HEK293 (cell line): Measurements from ENCODE around the gene MISP.

ENCODE experiments used
- CTCF ChIP-seq: fragments of 450-650 bp; formaldehyde crosslinking; IDR thresholded peaks from 2 replicates; pipeline ENCODE4 v1.5.1; 2016; ENCODE audit warnings: missing biosample characterization, missing genetic modification characterization
- ZNF274 ChIP-seq, 2 experiments: fragments of 200-500 bp in 1 of 2; fragments of 450-650 bp in 1 of 2; sonication (Bioruptor generic) in 1 of 2; formaldehyde crosslinking in 1 of 2; IDR thresholded peaks; 2 replicates each; pipeline versions ENCODE4 v1.5.1 to v1.6.1; 2014 to 2016; ENCODE audit warnings: borderline replicate concordance in 1 of 2, inconsistent platforms in 1 of 2, low read length in 1 of 2, missing biosample characterization in 1 of 2, missing genetic modification characterization in 1 of 2
- ZNF791 ChIP-seq: fragments of 450-650 bp; formaldehyde crosslinking; IDR thresholded peaks from 2 replicates; pipeline ENCODE4 v1.5.1; 2016; ENCODE audit warnings: missing biosample characterization, missing genetic modification characterization

DNA sequence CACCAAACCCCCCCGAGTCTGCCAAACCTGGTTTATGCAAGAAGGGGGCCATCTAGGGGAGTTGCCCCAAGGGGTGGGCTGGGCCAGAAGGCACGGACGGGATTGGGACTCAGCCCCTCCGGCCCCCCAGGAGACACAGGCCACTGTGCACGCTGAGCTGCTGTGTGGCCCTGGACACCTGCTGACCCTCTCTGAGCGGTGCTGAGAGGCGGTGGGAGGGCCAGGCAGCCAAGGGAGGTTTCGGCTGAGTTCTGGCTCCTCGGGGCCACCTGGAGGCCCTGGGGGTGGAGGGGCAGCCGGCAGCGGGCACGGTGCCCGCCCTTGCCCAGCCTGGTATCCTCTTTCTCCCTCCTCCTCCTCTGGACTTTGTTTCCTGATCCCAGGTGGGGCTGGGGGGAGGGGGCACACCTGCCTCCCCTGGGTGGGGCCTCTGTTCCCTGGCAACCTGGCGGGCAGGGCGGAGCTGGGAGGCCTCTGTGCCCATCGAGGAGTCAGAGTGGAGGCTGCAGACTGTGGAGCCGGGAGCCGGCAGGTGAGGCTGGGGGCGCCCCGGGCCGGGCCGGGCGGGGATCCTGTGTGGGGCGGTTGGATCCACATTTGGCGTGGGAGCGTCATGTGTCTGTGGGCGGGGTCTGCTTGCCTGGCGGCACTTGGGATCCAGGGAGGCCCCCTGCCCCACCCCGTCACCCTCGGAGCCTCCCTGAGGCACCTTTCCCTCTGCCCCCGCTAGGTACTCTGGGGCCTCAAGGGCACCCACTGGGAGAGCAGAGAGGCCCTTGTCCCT lies at the start of gene MISP:
- no peak for TF ChIP-seq ZNF791 (tag by site-specific recombination)
- no peak for TF ChIP-seq CTCF (tag by site-specific recombination)
- TF ChIP-seq ZNF274 (IDR thresholded peaks at IDR 0.05; ENCODE audit: low read length) = no peak
- no peak for TF ChIP-seq ZNF274 (tag by site-specific recombination; IDR thresholded peaks at IDR 0.05; ENCODE audit: borderline replicate concordance)
